GM21526 (cell line): ENCODE measurements around the gene TSFM.
"Not testable (repeated sequence)": the region's sequence is repeated elsewhere in the genome, so short reads cannot be mapped to it uniquely, and the experiment has no call there.

Experiments
- ATAC-seq: cut with Tn5 transposase; IDR thresholded peaks from one replicate; pipeline ENCODE4 v1.9.1; 2021; ENCODE audit warnings: moderate library complexity; ENCODE audit not compliant: unreplicated experiment, low FRiP score

Gene TSFM

DNA sequence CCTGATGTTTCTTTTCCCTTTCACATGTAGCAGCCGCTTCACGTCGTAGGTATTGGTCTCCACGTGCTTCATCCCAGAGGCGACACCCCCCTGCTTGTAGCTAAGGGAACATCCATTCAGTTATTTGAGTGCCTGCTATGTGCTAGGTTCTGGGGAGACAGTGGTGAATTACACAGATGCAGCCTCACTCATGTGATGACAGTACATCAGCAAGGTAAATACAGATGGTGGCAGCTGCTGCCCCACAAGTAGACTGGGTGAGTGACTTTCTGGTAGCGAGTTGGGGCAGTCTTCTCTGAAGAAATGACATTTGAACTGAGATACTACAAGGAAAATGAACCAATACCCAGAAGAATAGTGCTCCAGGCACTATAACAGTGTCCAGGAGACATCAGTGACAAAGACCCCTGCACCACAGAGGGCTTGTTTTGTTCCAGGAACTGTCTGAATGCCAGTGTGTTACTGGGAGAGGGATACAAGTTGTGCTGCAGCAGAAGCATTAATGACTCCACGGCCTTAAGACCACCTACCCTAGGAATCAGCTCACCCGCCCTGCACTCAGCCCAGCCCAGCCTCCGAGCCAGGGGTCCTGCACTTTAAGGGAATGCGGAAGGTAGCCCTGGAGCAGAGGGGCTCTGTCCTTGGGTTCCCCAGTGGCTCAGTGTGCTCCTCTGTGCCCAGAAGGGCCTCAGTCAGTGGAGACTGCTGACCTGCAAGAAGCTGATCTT, 28.6 kb downstream of the TSFM start:
- ATAC-seq, result no peak

DNA sequence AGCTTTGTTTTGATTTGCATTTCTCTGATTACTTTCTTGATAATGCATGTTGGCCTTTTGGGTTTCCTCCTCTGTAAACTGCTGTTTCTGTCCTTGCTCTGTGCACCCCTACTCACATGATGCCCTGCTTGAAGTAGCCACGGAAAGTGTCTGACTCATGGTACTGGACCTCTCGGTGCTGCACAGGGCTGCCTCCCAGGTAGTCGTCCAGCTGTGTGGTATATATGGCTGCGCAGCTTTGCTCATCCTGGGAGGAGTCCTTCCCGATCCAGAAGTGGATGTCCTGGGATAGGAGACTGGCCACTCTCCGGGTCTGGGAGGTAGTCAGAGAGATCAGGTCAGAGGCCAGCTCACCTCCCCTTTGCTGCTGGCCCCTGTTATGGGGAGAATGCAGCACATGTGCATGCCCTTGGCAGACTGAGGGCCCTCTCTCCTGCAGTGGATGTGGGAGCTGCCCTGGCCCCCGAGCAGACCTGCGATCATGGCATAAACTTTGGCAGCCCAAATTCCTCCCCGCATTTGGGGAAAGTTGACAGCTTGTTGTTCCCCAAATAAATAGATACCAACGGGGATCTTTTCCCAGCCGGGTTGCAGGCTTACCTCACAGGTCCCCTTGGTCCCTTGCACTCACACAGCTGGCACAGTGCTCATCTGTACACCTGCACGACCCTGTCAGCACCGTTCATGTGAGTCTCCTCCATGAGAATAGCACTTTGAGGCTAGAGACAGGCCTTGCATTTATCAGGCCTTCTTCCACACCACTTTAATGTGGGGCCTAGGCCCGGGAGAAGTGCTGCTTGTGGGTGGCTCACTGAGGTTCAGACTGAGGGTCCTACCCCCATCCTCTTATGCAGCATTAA, 30.8 kb downstream of the TSFM start:
- no peak for ATAC-seq

DNA sequence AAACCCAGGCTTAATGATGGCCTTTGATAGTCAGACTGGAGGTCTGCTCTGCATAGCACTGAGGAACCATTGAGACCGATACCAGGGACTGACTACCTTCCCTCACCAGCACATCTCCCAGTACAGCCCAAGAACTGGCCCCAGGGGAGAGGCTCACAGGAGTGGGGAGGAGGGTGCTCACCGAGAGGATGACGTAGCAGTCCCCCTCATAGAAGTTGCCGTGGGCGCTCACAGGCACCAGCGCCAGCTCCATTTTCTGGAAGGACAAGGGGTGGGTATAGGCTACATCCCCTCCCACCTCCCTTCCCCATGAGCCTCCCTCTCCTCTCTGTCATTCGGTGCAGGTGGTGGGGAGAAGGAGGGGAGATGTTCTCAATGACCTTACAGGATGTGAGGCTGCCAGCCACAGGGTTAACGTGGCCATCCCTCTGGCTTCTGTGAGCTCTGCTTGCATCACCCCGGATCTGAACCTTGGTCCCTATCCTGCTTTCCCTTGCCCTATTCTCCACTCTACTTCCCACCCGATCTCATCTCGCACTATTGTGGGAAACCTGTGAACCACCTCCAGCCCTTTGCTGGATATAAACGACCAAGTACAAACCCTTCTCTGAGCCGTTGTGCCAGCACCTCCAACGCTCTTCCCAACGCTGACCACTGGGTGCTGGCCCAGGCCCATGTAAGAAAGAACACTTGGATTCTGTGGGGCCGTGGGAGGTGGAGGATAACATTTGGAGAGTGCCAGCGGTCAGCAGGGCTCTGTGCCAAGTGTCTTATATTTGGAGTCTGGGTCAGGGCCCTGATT, 31.6 kb downstream of the TSFM start:
- no peak for ATAC-seq

DNA sequence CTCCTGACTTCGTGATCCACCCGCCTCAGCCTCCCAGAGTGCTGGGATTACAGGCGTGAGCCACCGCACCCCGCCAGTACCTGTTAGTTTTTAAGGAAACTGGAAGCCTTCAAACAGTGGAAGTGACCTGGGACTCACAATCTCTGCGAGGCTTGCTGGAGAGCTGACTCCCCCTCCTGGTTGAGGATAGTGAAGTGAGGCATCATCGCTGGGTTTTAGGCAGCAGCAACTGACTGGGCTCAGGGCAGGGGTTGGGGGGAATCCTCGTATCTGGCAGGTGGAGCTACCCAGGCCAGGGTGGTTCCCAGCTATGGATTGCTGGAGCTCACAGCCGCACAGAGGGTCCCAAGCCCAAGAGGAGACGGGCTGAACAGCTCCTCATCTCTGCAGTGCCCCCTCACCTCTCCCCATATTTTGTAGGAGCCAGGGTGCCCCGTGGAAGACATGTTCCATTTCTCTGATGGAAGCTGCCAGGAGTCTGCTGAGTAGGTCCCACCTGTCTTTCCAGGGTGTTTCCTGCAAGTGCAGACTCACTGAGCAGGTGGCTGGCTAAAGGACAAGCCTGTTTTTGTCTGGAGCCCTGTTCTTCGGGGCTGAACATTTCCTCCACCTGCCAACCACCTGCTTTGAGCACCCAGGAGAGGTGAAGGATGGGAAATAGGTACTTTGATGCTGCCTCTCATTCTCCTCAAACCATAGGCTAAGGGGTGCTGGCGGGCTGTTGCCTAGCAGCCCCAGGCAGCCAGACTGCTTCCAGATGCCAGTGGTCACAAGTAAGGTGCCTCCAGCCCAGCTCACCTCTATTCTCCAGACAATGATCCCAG, 32.8 kb downstream of the TSFM start:
- ATAC-seq, result no peak

DNA sequence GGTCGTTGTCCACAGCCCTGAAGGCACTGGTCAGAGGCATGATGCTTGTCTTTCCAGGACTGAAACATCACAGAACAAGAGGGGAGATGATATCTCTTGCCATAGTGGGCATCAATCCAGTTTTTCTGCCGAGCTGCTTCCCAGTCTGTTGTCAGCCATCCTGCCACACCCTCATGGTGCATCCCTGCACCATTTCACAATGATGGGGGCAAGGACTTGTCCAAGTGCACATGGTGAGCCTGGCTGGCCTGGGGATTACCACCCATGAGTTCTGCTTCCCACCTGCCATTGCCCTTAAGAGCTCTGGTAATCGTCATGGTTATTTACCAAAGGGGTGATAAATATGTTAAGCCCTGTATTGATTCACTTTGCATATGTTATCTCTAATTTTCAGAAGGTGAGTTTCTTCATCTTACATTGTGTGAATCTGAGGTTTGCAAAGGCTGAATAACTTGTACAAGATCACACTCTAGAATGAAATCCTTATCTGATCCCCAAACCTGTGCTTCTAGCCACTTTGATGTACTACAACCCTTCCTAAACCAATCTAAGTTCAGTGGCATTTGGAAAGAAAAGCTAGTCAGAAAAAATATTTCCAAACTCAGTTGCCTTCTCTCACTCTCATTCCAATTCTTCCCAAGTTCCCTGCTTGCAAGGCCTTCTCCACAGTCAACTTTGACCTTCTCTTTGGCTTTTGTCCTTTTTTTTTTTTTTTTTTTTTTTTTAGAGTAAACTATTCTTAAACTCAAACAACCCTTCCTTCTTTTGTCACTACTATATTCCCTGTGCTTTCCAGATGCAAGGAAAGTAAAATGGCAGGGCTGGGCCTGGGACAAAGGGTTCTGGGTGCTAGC, 33.6 kb downstream of the TSFM start:
- no peak for ATAC-seq

DNA sequence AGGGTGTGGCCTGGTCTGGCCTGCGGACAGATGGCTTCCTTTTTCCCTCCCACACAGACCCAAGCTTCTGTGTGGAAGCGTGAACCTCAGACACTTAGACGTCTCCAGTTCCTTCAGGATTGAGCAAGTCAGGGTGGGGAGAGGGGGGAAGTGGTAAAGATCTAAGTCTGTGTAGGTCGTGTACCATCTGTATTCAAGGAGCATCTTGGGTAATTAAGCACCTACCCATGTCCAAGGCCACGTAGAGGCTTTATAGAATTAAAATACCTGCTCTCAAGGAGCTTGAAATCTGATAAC, 34.2 kb downstream of the TSFM start:
- ATAC-seq, result no peak

DNA sequence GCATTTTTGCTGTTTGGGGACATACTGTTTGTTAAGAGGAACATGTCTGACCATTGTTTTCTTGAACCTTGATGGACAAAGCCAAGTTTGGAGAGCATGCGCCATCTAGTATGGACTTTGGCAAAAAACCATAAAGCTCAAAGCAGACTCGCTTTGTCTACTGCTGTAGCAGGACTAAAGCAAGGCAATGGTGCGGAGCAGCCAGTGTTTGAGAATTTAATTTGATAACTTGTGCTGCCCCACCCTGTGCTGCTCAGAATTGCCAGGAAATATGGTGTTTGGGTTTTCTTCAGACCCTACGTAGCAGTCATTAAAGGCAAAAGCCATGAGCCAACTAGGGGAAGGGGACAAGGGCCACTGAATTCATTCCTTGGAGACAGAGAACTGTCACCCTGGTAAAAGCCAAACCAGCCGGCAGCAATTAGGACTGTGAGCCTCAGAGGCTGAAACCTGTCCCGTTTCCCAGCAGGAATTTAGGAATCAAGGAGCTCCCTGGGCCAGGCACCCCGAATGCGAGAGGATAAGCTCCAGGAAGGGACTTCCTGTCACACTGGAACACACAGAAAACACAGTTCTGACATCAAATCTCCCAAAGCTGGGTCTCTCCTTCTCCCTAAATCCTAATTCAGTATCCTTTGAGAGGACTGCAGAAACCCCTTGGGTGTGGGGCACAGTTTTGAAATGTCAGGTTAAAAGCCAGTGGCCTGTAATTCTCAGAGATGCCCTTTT, 34.8 kb downstream of the TSFM start:
- ATAC-seq, result no peak

DNA sequence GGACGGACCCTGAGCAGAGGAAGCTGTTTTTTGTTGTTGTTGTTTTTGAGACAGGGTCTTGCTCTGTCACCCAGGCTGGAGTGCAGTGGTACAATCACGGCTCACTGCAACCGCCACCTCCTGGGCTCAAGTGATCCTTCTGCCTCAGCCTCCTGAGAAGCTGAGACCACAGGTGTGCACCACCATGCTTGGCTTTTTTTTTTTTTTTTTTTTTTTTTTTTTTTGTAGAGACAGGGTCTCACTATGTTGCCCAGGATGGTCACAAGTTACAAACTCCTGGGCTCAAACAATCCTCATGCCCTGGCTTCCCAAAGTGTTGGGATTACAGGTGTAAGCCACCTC, 35.4 kb downstream of the TSFM start:
- ATAC-seq, result not testable (repeated sequence)

DNA sequence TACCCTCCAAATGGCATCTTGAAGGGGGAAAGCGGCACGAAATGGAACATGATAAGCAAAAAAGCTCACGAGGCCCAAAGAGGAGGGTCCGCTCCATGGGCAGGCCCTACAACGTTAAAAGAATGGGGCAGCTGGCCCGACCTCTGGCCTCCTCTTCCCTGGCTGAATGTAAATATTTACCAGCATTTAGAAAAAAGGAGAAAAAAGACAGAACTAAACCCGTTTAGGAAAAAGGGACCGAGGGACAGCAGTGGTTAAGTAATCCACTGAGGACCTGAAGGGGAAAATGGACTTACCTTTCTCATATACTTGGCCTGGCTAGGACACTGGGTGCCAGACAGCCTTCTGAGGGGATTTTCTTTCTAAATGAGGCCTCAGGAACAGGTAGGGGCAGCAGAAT, 37.5 kb downstream of the TSFM start:
- ATAC-seq, result not testable (repeated sequence)

DNA sequence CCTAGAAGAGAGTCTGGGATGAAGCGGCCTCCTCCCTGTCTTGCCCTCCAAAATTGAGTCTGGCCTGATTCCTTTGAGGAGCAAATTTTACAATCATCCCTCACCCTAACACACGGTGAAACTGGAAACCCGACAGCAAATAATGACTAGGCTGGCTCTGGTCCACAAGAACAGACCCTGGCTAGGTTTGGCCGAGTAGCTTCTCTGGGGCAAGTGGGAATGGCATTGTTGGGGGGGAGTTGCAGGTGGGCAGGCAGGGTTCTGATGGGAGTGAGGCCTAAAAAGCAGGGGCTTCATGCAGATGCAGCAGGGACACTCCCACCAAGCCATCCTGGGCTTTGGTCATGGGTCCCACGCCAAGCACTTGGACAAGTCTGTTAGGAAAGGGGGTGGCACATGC, 38.4 kb downstream of the TSFM start:
- ATAC-seq, result not testable (repeated sequence)

DNA sequence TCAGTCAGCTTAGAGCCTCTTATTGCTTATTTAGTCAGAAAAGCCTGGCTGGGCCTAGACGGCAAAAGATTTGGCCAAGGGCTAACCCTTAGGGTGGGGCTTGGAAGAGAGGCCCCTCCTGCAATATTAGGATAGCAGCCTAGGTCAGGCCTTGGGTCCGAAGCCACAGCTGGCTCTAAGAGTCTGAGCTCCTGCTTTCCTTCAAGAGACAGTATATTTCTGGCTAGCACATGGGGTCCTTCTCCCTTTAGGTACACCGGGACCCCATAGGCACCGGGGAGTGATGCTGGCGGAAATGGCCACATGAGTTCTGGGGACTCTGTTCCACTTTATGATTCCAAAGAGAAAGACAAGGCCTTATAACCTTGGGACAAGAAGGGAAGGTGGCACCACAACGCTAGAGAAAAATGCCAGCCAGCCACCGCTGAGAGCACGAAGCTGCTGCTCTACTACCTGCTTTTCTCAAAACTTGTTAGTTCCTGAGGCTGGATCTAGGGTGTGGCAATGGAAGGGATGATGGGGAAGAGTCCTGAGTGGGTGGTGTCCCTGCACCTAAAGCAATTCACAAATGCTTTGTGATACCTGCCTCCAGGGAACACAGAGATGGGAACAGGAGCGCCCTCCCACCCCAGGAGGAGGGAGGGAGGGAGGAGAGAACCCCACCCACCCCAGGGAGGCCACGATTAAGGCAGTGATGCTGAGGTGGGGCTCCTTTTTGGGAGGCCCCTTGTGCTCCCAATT, 39.1 kb downstream of the TSFM start:
- ATAC-seq, result no peak

DNA sequence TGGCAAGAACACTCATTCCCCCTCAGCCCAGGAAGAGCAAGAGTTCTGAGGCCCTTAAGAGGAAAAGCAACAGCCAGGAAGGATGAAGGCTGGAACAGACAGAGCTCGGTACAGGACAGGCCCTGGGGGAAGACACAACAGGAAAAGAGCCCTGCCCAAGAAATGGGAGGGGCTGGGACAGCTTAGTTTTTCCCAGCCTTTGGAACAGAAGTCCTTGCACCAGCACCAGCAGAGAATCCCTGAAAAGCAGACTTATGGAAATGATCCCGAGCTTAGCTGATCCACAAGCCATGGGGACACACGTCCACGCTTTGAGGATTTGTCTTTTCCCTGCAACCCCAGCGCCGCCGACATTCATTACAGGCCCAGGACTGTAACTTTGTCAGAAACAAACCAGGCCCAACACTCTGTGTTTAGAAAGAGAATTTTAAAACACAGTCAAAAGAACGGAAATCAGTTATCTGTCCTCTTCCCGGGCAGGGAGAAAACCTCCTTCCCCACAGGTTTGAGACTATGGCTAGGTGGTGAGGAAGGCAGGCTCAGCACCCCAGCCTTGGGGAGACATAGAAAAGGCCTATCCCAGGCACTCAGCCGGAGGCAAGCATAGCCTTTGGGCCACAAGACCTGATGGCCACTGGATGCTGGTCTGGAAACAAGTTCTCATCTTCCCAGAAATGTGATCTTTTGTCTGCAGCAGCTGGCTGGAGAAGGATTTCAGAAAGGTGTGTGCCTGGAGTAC, 40.0 kb downstream of the TSFM start:
- no peak for ATAC-seq

DNA sequence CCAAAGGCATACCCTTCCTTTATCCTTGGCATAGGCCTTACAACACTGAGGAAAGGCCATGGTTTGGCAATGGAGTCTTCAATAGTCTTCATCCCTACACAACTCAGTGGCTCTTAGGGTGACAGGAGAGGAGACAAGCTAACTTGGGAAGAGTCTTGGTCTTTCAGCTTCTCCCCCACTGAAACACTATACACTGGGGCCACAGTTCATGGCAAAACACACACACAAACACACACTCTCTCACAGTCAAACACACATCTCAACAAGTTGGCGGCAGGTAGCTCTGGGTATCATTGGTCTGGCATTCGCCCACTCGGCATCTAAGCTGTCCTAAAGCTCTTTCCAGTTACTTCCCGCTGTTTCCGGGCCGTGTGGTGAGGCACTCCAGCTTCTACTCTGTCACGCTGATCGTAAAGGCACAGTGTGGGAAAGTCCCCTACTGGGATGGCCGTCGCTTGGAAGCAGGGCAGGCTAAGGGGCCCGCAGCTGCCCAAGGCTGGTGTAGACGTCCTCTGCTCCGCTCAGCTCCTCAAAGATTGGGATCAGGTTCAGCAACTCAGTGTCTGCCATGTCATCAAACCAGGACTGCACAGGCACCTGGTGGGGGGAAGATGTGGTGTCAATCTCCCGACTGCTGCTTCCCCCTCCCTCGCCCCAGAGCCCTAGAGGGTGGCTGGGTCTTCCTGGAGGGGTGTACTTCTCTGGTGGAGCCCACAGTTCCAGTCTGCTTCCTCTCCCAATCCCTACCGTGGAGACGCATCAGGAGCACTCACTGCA, 40.7 kb downstream of the TSFM start:
- no peak for ATAC-seq

DNA sequence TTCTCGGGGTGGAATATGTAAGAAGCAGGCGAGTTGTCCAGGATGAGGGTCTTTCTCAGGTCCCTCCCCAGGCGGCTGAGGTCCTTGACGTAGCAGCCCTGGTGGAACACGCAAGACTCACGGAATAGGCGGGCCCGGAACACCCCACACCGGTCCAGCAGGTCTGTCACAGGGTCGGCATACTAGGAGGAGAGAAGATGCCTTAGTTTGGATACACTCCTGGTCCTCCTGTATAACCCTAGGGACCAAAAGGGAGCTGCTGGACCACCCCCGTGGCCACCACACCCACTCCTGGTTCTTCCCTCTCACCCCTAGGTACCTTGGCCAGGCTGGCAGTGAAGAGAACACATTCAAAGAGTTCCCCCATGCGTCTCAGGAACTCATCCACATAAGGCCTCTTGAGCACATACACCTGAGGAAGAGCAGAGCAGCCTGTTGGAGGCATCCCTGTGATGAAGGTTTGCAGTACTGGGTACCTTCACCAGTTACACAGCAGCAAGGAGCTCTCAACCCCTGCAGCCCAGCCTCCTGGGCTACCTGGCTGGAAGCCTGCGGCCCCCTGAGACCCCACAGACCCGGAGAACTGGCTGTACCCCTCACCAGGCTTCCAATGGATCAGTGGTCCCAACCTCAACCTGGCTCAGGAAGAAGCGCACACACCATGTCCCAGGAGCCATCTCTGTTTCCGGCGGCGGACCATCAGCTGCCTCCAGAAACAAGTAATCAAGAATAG, 41.5 kb downstream of the TSFM start:
- no peak for ATAC-seq

DNA sequence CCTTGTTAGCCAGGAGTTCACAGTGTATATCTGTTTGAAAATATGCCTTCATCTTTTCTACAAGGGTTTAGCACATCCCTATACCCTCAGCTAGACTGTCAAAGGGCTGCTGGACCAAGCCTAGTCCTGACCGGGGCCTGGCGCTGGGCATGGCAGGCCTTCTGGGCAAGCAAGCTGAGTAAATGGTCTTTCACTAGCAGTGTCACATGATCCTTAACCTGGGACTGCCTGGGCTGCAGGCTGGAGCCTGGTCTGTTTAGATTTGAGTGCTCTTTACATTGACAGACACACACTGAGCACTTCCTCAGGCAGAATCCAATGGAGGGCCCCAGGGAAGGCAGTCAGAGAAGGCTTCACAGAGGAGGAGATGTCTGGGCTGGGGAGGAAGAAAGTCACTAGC, 42.9 kb downstream of the TSFM start:
- ATAC-seq, result no peak

DNA sequence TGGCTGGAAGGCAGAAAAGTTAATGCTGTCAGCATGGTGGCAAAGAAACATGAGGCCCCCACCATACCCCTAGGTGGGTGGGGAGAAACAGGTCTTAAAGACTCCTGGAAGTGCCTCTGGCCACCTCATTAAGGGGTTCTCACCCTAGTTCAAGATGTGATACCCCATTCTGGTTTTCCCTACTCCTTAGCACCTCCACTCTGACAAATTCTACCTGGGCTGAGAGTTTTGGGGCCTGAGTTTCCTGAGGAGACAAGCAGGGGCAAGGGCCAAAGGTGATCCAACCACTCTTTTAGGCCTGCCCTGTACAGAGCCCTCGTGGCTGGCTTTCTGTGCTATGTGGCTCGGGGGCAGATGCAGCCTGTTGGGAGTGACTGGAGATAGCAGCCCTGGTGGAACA, 43.8 kb downstream of the TSFM start:
- no peak for ATAC-seq
